Stimulated activated CD4-positive, alpha-beta T cell treated with anti-CD3 and anti-CD28 coated beads, Interleukin-12 subunit alpha, Interleukin-12 subunit beta, amount 100 ng/mL, for 48 hours (primary cell): ENCODE data around the gene PCDHGA6.
"Not testable (repeated sequence)": the region's sequence is repeated elsewhere in the genome, so short reads cannot be mapped to it uniquely, and the experiment has no call there.

Experiments used
- DNase-seq, 3 donors: peaks; one replicate each; pipeline ENCODE4 v3.0.0-alpha.2; 2020; ENCODE audit warnings: low read depth in 2 of 3, low spot score in 1 of 3

PCDHGA6 gene

GRCh38 chr5:141373673-141374317 is at the start of gene PCDHGA6:
PCDHGA6 (plus strand) TSS chr5:141373891; CDS start chr5:141374084, 193 bp downstream.
- no peak for DNase-seq

GRCh38 chr5:141326088-141326854 is 47.4 kb upstream of the PCDHGA6 start:
- DNase-seq, result peak; percentile 47 to 51 (median 48)

GRCh38 chr5:141328231-141328630 is 45.5 kb upstream of the PCDHGA6 start:
- DNase-seq, result no peak

GRCh38 chr5:141330299-141331080 is 43.2 kb upstream of the PCDHGA6 start, which contains the start of gene PCDHGA1:
PCDHGA1 (plus strand) TSS chr5:141330514.
- no peak for DNase-seq

- not testable (repeated sequence) for DNase-seq
Measured at GRCh38 chr5:141332571-141332970, 41.1 kb upstream of the PCDHGA6 start.

- DNase-seq, result no peak
Measured at GRCh38 chr5:141338538-141339306, 35.0 kb upstream of the PCDHGA6 start, which contains the start of gene PCDHGA2. PCDHGA2 (plus strand) TSS chr5:141338760.

- not testable (repeated sequence) for DNase-seq
Measured at GRCh38 chr5:141340781-141341354, 32.8 kb upstream of the PCDHGA6 start.

GRCh38 chr5:141342773-141343172 is 30.9 kb upstream of the PCDHGA6 start:
- DNase-seq, result no peak

GRCh38 chr5:141343242-141343952 is 30.3 kb upstream of the PCDHGA6 start, which contains the start of gene PCDHGA3:
PCDHGA3 (plus strand) TSS chr5:141343829; CDS start chr5:141344034, 205 bp downstream.
- peak in 1 of 3 donors; percentile 8 for DNase-seq

GRCh38 chr5:141343953-141344463 is 29.7 kb upstream of the PCDHGA6 start:
- DNase-seq, result no peak

- DNase-seq, result no peak
Measured at GRCh38 chr5:141345327-141345726, 28.4 kb upstream of the PCDHGA6 start.

GRCh38 chr5:141346017-141346416 is 27.7 kb upstream of the PCDHGA6 start:
- DNase-seq, result not testable (repeated sequence)

- DNase-seq, result no peak
Measured at GRCh38 chr5:141349917-141350619, 23.6 kb upstream of the PCDHGA6 start, which contains the start of gene PCDHGB1. PCDHGB1 (plus strand) TSS chr5:141350099; CDS start chr5:141350261, 162 bp downstream.

GRCh38 chr5:141351591-141351990 is 22.1 kb upstream of the PCDHGA6 start:
- DNase-seq, result no peak

GRCh38 chr5:141354900-141355469 is 18.7 kb upstream of the PCDHGA6 start, which contains the start of gene PCDHGA4:
PCDHGA4 (plus strand) TSS chr5:141355021; CDS start chr5:141355108, 87 bp downstream.
- DNase-seq, result no peak

GRCh38 chr5:141355641-141356040 is 18.1 kb upstream of the PCDHGA6 start:
- no peak for DNase-seq

- no peak for DNase-seq
Measured at GRCh38 chr5:141356133-141356532, 17.6 kb upstream of the PCDHGA6 start.

GRCh38 chr5:141356950-141357349 is 16.7 kb upstream of the PCDHGA6 start:
- no peak for DNase-seq
